ENCODE measurements around the gene MARCHF3. TPM values are rescaled to one million over a fixed set of nuclear protein-coding genes. Genes with fewer than 3 reads are reported as not detected.

Gene MARCHF3
- polyA plus RNA-seq, 1 donor from 2014 or later = 3.9 TPM

DNA sequence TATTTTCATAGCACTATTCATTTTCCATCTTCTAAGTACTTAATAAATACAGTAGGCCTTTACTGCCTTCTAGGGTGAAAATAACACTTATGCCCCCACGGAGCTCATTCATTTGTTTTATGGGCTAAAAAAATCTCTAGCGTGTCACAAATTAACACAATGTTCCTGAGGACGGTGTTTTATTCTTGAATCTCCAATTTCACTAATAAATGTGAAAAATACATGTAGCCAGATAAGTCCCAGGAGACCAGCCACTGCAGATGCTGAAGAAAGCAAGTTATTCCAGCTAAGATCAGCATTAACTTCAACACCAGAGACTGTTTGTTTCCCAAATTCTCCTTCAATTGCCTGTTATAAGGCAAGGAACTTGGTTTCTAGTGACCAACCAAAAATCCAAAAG, 102.3 kb downstream of the MARCHF3 start:
- Histone ChIP-seq H3K79me2 (replicated peaks; ENCODE audit: insufficient read depth, low read length) (no peaks in the 10 kb centered on the region), H3K36me3 (ENCODE audit: insufficient read depth, low read length) (no peaks in the 10 kb centered on the region), H3K4me2 (ENCODE audit: low read length) (no peak overlapping the region), H3K9me3 (ENCODE audit: low read length) (no peaks in the 10 kb centered on the region), H3K27ac (ENCODE audit: low read length) (no peak overlapping the region), H4K20me1 (ENCODE audit: insufficient read depth) (no peaks in the 10 kb centered on the region), H3K27me3 (ENCODE audit: insufficient read depth, low read depth, low read length) (peaks cover 6% of the 10 kb centered on the region), H3K4me3 (ENCODE audit: low read length) (no peak overlapping the region), H3K9ac (ENCODE audit: low read length) (no peak overlapping the region), H3K9me2 (ENCODE audit: insufficient read depth, low read length) (no peaks in the 10 kb centered on the region), H2AFZ (ENCODE audit: low read depth, low read length) (no peak overlapping the region), H3F3A (ENCODE audit: insufficient read depth, low read length, poor library complexity, severe bottlenecking) (no peaks in the 10 kb centered on the region)
- no peak for TF ChIP-seq EP300 (conservative IDR thresholded peaks at IDR 0.05; ENCODE audit: poor library complexity, severe bottlenecking)
- TF ChIP-seq RAD21 (conservative IDR thresholded peaks at IDR 0.05) = no peak
- no peak for TF ChIP-seq SMC3 (conservative IDR thresholded peaks at IDR 0.05; ENCODE audit: poor library complexity)
- no peak for TF ChIP-seq POLR2AphosphoS5 (IDR thresholded peaks at IDR 0.05)
- TF ChIP-seq MXI1 (conservative IDR thresholded peaks at IDR 0.05; ENCODE audit: poor library complexity, severe bottlenecking) = no peak
- no peak for TF ChIP-seq TAF1 (IDR thresholded peaks at IDR 0.05; ENCODE audit: low read depth)
- TF ChIP-seq EZH2 (IDR thresholded peaks at IDR 0.05; ENCODE audit: borderline replicate concordance, insufficient read depth, low read length, poor library complexity, severe bottlenecking) = no peak
- TF ChIP-seq, protein P1, sequence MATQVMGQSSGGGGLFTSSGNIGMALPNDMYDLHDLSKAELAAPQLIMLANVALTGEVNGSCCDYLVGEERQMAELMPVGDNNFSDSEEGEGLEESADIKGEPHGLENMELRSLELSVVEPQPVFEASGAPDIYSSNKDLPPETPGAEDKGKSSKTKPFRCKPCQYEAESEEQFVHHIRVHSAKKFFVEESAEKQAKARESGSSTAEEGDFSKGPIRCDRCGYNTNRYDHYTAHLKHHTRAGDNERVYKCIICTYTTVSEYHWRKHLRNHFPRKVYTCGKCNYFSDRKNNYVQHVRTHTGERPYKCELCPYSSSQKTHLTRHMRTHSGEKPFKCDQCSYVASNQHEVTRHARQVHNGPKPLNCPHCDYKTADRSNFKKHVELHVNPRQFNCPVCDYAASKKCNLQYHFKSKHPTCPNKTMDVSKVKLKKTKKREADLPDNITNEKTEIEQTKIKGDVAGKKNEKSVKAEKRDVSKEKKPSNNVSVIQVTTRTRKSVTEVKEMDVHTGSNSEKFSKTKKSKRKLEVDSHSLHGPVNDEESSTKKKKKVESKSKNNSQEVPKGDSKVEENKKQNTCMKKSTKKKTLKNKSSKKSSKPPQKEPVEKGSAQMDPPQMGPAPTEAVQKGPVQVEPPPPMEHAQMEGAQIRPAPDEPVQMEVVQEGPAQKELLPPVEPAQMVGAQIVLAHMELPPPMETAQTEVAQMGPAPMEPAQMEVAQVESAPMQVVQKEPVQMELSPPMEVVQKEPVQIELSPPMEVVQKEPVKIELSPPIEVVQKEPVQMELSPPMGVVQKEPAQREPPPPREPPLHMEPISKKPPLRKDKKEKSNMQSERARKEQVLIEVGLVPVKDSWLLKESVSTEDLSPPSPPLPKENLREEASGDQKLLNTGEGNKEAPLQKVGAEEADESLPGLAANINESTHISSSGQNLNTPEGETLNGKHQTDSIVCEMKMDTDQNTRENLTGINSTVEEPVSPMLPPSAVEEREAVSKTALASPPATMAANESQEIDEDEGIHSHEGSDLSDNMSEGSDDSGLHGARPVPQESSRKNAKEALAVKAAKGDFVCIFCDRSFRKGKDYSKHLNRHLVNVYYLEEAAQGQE (IDR thresholded peaks at IDR 0.05; ENCODE audit: borderline replicate concordance) = no peak
- TF ChIP-seq, protein P2, sequence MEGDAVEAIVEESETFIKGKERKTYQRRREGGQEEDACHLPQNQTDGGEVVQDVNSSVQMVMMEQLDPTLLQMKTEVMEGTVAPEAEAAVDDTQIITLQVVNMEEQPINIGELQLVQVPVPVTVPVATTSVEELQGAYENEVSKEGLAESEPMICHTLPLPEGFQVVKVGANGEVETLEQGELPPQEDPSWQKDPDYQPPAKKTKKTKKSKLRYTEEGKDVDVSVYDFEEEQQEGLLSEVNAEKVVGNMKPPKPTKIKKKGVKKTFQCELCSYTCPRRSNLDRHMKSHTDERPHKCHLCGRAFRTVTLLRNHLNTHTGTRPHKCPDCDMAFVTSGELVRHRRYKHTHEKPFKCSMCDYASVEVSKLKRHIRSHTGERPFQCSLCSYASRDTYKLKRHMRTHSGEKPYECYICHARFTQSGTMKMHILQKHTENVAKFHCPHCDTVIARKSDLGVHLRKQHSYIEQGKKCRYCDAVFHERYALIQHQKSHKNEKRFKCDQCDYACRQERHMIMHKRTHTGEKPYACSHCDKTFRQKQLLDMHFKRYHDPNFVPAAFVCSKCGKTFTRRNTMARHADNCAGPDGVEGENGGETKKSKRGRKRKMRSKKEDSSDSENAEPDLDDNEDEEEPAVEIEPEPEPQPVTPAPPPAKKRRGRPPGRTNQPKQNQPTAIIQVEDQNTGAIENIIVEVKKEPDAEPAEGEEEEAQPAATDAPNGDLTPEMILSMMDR (IDR thresholded peaks at IDR 0.05; ENCODE audit: poor library complexity, severe bottlenecking) = no peak

DNA sequence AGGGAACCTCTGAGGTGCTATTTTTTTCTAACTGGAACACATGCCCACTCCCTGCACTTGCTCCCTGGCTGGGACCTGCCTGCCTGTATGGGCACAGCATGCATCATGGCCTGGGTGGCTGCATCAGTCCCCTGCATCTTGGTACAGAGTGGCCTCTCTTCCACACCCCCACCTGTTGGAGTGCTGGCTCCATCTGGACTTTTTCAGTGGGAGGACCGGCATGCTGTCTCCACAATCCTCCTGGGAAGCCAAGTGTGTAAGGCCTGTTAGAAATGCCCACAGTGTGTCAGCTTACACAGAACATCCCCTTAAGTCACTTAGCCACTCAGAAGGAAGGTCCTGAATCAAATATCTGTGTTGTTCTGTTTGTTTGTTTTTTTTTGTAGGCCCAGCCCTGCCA, 102.9 kb downstream of the MARCHF3 start:
- H3K79me2 ChIP-seq (replicated peaks; ENCODE audit: insufficient read depth, low read length) = no peaks in the 10 kb centered on the region
- no peak overlapping the region for H3K4me2 ChIP-seq (ENCODE audit: low read length)
- no peak overlapping the region for H3K27ac ChIP-seq (ENCODE audit: low read length)
- no peaks in the 10 kb centered on the region for H4K20me1 ChIP-seq (ENCODE audit: insufficient read depth)
- H3K9ac ChIP-seq (ENCODE audit: low read length) = no peak overlapping the region
- H2AFZ ChIP-seq (ENCODE audit: low read depth, low read length) = no peak overlapping the region
- H3K9me2 ChIP-seq (ENCODE audit: insufficient read depth, low read length) = no peaks in the 10 kb centered on the region
- H3K27me3 ChIP-seq (ENCODE audit: insufficient read depth, low read depth, low read length) = peaks cover 6% of the 10 kb centered on the region
- no peak overlapping the region for H3K4me3 ChIP-seq (ENCODE audit: low read length)
- no peaks in the 10 kb centered on the region for H3F3A ChIP-seq (ENCODE audit: insufficient read depth, low read length, poor library complexity, severe bottlenecking)
- no peaks in the 10 kb centered on the region for H3K9me3 ChIP-seq (ENCODE audit: low read length)
- no peaks in the 10 kb centered on the region for H3K36me3 ChIP-seq (ENCODE audit: insufficient read depth, low read length)
- no peak for TF ChIP-seq SMC3 (conservative IDR thresholded peaks at IDR 0.05; ENCODE audit: poor library complexity)
- no peak for TF ChIP-seq EP300 (conservative IDR thresholded peaks at IDR 0.05; ENCODE audit: poor library complexity, severe bottlenecking)
- no peak for TF ChIP-seq TAF1 (IDR thresholded peaks at IDR 0.05; ENCODE audit: low read depth)
- no peak for TF ChIP-seq MXI1 (conservative IDR thresholded peaks at IDR 0.05; ENCODE audit: poor library complexity, severe bottlenecking)

Data from neural cell (in vitro differentiated cells).